ENCODE measurements around the gene NKD2. TPM values are rescaled to one million over a fixed set of nuclear protein-coding genes. Genes with fewer than 3 reads are reported as not detected.

The NKD2 gene
- total and polyA plus RNA-seq, 2 of the 4 experiments (the other 2 are of a cell fraction): not detected

DNA sequence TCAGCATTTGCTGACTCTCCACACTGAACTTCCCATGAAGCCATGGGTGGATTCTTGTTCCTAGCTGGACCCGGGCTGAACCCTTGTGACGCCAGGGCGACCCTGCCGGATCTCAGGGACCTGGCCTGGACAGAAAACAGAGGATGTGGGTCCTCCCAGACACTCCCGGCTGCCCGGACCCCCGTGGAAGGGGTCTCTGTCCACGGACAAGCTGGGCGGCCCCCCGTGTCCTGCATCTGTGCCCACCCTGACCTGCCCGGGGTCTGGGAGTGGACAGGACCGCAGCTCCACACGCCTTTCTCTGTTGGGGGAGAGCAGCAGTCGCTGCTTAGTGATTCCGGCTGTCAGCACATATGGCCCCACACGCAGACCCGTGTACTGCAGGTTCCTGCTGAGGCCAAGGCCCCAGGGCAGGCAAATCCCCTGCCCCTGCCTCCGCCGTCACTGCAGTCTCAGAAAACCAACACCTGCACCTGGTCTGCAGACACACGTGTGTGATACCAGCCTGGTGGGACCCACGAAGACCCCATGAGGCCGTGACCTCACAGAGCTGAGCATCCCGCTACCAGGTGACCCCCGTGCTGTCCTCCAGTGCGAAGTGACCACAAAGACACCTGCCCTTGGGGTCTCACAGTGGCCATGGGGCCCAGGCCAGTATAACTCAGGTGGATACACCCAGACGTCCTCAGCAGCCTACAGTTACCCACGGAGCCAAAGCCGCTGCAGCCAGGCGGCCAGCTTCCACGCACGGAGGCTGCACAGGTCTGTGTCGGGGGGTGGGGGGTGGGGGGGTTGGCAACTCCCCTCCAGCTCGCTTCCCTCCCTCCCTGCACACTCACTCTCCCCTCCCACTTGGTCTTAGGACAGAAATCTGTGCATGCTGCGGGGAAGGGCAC is 50.6 kb downstream of the NKD2 start (continued):
- TF ChIP-seq ELK1 (IDR thresholded peaks at IDR 0.05; ENCODE audit: borderline replicate concordance, low read depth, low read length) (no peak), MAZ (IDR thresholded peaks at IDR 0.05; ENCODE audit: borderline replicate concordance, low read depth, low read length) (no peak), MXI1 (IDR thresholded peaks at IDR 0.05; ENCODE audit: borderline replicate concordance, low read depth, low read length) (no peak), RAD21 (IDR thresholded peaks at IDR 0.05; ENCODE audit: low read length) (no peak)

Measured in IMR-90 (cell line).